DOHH2 (cell line): ENCODE results near the gene PDXK.

Experiments used
- H3F3A ChIP-seq: fragments of 200-600 bp; sonication (generic), shearing (Covaris generic); 2 replicates; pipeline ENCODE4 v1.6.0; 2016; ENCODE audit warnings: antibody characterized with exemption, mild to moderate bottlenecking; ENCODE audit not compliant: control insufficient read depth, insufficient read depth
- H3K27ac ChIP-seq: fragments of 200-600 bp; sonication (generic); 2 replicates; pipeline ENCODE4 v1.5.1; 2014; ENCODE audit warnings: low read depth, mild to moderate bottlenecking, low read length, moderate library complexity
- H3K27me3 ChIP-seq: fragments of 200-600 bp; sonication (generic); 2 replicates; pipeline ENCODE4 v1.6.1; 2014; ENCODE audit warnings: mild to moderate bottlenecking, low read length, mixed read lengths; ENCODE audit not compliant: control insufficient read depth
- H3K36me3 ChIP-seq: fragments of 200-600 bp; sonication (generic); 2 replicates; pipeline ENCODE4 v1.6.1; 2014; ENCODE audit warnings: mild to moderate bottlenecking, low read length, moderate library complexity, mixed read lengths; ENCODE audit not compliant: control insufficient read depth
- H3K4me1 ChIP-seq: fragments of 200-600 bp; sonication (generic); 2 replicates; pipeline ENCODE4 v1.6.1; 2014; ENCODE audit warnings: mild to moderate bottlenecking, low read length, mixed read lengths; ENCODE audit not compliant: control insufficient read depth
- H3K4me2 ChIP-seq: fragments of 200-600 bp; sonication (generic); 2 replicates; pipeline ENCODE4 v1.6.0; 2014; ENCODE audit warnings: mild to moderate bottlenecking, low read length, moderate library complexity
- H3K4me3 ChIP-seq: fragments of 200-600 bp; sonication (generic); 2 replicates; pipeline ENCODE4 v1.5.1; 2014; ENCODE audit warnings: mild to moderate bottlenecking, low read length, mixed read lengths
- H3K79me2 ChIP-seq: fragments of 200-600 bp; sonication (generic); 2 replicates; pipeline ENCODE4 v1.6.1; 2014; ENCODE audit warnings: mild to moderate bottlenecking, low read length, mixed read lengths; ENCODE audit not compliant: control insufficient read depth
- H3K9me2 ChIP-seq: fragments of 200-600 bp; sonication (generic); replicated peaks from 2 replicates; pipeline ENCODE4 v1.6.1; 2014; ENCODE audit warnings: mild to moderate bottlenecking, low read length, mixed read lengths; ENCODE audit not compliant: control insufficient read depth
- H3K9me3 ChIP-seq: fragments of 200-600 bp; sonication (generic); 2 replicates; pipeline ENCODE4 v1.6.1; 2014; ENCODE audit warnings: antibody characterized with exemption, low read length, mixed read lengths; ENCODE audit not compliant: control insufficient read depth, insufficient read depth
- H4K20me1 ChIP-seq: fragments of 200-600 bp; sonication (generic); 2 replicates; pipeline ENCODE4 v1.6.0; 2014; ENCODE audit warnings: low read depth, mild to moderate bottlenecking, antibody characterized with exemption, low read length, moderate library complexity; ENCODE audit not compliant: control insufficient read depth, insufficient read depth
- CTCF ChIP-seq: fragments of 200-600 bp; sonication (generic); IDR thresholded peaks from one replicate; pipeline ENCODE4 v1.5.1; 2014; ENCODE audit warnings: antibody characterized with exemption, mild to moderate bottlenecking, low read depth, low read length; ENCODE audit not compliant: poor library complexity, severe bottlenecking
- EZH2phosphoT487 ChIP-seq: fragments of 200-600 bp; sonication (generic); IDR thresholded peaks from 2 replicates; pipeline ENCODE4 v1.6.1; 2017; ENCODE audit warnings: borderline replicate concordance, mild to moderate bottlenecking, antibody characterized with exemption, low read length, moderate library complexity, mixed read lengths

Gene PDXK

GRCh38 chr21:43775190-43775589, 56.3 kb downstream of the PDXK start:
- Histone ChIP-seq H3F3A (0 out of 2 replicates have a peak, but pooled peaks cover 3% of the 10 kb centered on the region), H3K4me2 (peak overlapping the region; percentile 77), H3K27ac (no peak overlapping the region), H3K4me1 (peaks cover 33% of the 10 kb centered on the region), H4K20me1 (0 out of 2 replicates have a peak, but pooled peaks cover 4% of the 10 kb centered on the region), H3K27me3 (no peaks in the 10 kb centered on the region), H3K9me2 (no peaks in the 10 kb centered on the region), H3K4me3 (peak overlapping the region; percentile 85), H3K79me2 (peaks cover 15% of the 10 kb centered on the region), H3K36me3 (peaks cover 19% of the 10 kb centered on the region), H3K9me3 (no peaks in the 10 kb centered on the region)
- TF ChIP-seq EZH2phosphoT487 (no peak), CTCF (no peak)

- peak; percentile 8 for TF ChIP-seq CTCF
- TF ChIP-seq EZH2phosphoT487: no peak
- Histone ChIP-seq H3K4me1 (peaks cover 36% of the 10 kb centered on the region), H3K79me2 (peaks cover 15% of the 10 kb centered on the region), H3K36me3 (peaks cover 19% of the 10 kb centered on the region), H3K4me2 (peak within 1 kb of the TSS; percentile 77), H3K4me3 (peak within 1 kb of the TSS; percentile 85), H3K9me2 (no peaks in the 10 kb centered on the region), H4K20me1 (0 out of 2 replicates have a peak, but pooled peaks cover 4% of the 10 kb centered on the region), H3K27ac (peak within 1 kb of the TSS; percentile 20; the same call in 1 of the 2 replicates), H3K9me3 (no peaks in the 10 kb centered on the region), H3K27me3 (no peaks in the 10 kb centered on the region), H3F3A (0 out of 2 replicates have a peak, but pooled peaks cover 3% of the 10 kb centered on the region)
Measured at GRCh38 chr21:43775795-43776430, 57.0 kb downstream of the PDXK start, which contains the start of gene CSTB. TSS of gene CSTB (minus strand) at chr21:43776308. CDS start at chr21:43776269, 39 bp downstream.

- H3K36me3 ChIP-seq: peaks cover 17% of the 10 kb centered on the region
- H3K27me3 ChIP-seq: no peaks in the 10 kb centered on the region
- H3K4me2 ChIP-seq: no peak overlapping the region
- 0 out of 2 replicates have a peak, but pooled peaks cover 4% of the 10 kb centered on the region for H4K20me1 ChIP-seq
- no peak overlapping the region for H3K27ac ChIP-seq
- H3K4me3 ChIP-seq: no peak overlapping the region
- no peaks in the 10 kb centered on the region for H3K9me3 ChIP-seq
- H3F3A ChIP-seq: 0 out of 2 replicates have a peak, but pooled peaks cover 3% of the 10 kb centered on the region
- H3K9me2 ChIP-seq: no peaks in the 10 kb centered on the region
- H3K79me2 ChIP-seq: peaks cover 15% of the 10 kb centered on the region
- peaks cover 42% of the 10 kb centered on the region for H3K4me1 ChIP-seq
- TF ChIP-seq CTCF (no peak), EZH2phosphoT487 (no peak)
Measured at GRCh38 chr21:43777953-43778352, 59.0 kb downstream of the PDXK start.
